Measurements from ENCODE around the gene SPDEF. TPM values are rescaled to one million over a fixed set of nuclear protein-coding genes. Genes with fewer than 3 reads are reported as not detected.

The SPDEF gene
- total RNA-seq, 1 donor from 2014 or later = not detected

DNA sequence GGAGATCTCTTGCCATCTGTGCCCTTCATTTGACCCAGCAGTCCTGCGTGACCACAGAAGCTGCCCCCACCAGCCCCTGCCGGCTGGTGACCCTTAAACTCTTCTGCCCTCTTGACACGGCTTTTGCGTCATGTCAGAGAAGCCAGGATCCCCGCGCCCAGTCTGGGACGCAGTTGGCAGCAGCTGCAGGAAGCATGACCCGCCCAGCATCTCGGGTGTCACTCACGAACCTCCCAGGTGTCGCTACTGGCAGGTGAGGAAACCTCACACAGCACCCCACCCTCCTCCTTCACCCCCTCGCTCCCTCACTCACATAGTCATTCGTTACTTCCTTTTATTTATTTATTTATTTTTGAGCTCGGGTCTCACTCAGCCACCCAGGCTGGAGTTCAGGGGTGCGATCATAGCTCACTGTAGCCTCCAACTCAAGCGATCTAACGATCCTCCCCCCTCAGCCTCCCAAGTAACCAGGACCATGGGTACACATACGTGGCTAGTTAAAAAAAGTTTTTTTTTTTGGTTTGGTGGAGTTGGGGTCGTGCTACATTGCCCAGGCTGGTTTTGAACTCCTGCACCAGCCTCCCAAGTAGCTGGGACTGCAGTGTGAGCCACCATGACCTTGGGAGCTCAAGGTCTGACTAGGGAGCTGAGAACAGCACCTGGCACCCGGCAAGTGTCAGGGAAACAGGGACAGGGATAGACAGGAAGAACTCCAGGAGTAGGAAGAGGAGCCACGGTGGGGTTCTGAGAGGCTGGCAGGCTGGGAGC lies 14.1 kb upstream of the SPDEF start:
- no peak for TF ChIP-seq POLR2AphosphoS5 (IDR thresholded peaks at IDR 0.05; ENCODE audit: insufficient read depth in 1 of 2, low read depth in 1 of 2)
- TF ChIP-seq, protein P1, sequence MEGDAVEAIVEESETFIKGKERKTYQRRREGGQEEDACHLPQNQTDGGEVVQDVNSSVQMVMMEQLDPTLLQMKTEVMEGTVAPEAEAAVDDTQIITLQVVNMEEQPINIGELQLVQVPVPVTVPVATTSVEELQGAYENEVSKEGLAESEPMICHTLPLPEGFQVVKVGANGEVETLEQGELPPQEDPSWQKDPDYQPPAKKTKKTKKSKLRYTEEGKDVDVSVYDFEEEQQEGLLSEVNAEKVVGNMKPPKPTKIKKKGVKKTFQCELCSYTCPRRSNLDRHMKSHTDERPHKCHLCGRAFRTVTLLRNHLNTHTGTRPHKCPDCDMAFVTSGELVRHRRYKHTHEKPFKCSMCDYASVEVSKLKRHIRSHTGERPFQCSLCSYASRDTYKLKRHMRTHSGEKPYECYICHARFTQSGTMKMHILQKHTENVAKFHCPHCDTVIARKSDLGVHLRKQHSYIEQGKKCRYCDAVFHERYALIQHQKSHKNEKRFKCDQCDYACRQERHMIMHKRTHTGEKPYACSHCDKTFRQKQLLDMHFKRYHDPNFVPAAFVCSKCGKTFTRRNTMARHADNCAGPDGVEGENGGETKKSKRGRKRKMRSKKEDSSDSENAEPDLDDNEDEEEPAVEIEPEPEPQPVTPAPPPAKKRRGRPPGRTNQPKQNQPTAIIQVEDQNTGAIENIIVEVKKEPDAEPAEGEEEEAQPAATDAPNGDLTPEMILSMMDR (IDR thresholded peaks at IDR 0.05) = no peak
- no peak for TF ChIP-seq POLR2A (IDR thresholded peaks at IDR 0.05)

DNA sequence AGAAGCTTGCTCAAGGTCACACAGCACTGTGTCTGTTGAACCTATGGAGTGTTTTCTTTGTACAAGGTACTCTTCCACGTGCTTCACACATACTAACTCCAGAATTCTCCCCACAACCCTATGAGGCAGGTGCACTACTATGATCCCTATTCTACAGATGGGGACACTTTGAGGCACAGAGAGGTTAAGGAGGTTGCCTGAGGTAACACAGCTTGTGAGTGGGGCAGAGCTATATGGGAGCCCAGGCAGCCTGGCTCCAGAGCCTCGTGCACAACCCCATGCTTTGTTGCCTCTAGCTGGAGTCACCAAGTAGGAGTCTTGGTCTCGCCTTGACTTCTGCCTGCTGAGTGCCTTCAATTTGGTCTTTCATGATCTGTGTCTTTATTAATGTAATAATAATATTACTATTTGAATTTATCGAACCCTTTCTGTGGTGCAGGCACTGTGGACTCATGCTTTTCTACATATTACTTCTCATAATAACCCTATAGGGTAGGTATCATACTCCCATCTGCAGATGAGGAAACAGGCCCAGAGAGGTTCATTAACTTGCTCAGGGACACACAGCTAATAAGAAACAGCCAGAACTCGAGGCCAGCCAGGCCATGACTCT lies 13.3 kb upstream of the SPDEF start:
- intact Hi-C loops (cut with DNase I) = no loop called here
- no peaks in the 10 kb centered on the region for H3K4me1 ChIP-seq
- no peaks in the 10 kb centered on the region for H3K9me3 ChIP-seq
- H3K27me3 ChIP-seq = no peaks in the 10 kb centered on the region
- H3K4me3 ChIP-seq = no peak overlapping the region
- no peak for TF ChIP-seq POLR2AphosphoS5 (IDR thresholded peaks at IDR 0.05; ENCODE audit: insufficient read depth in 1 of 2, low read depth in 1 of 2)
- TF ChIP-seq POLR2A (IDR thresholded peaks at IDR 0.05) = no peak
- TF ChIP-seq, protein P1 (IDR thresholded peaks at IDR 0.05) = no peak
- DNase-seq (ENCODE audit: extremely low spot score in 2 of 2) = no peak
- no peak overlapping the region for H3K27ac ChIP-seq
- no peaks in the 10 kb centered on the region for H3K36me3 ChIP-seq

More for the DNA sequence above, 14.1 kb upstream of the SPDEF start:
- intact Hi-C loops (cut with DNase I) = no loop called here
- H3K4me1 ChIP-seq = no peaks in the 10 kb centered on the region
- no peak overlapping the region for H3K27ac ChIP-seq
- H3K9me3 ChIP-seq = no peaks in the 10 kb centered on the region
- no peak overlapping the region for H3K4me3 ChIP-seq
- no peaks in the 10 kb centered on the region for H3K36me3 ChIP-seq
- no peaks in the 10 kb centered on the region for H3K27me3 ChIP-seq
- DNase-seq (ENCODE audit: extremely low spot score in 2 of 2) = no peak

DNA sequence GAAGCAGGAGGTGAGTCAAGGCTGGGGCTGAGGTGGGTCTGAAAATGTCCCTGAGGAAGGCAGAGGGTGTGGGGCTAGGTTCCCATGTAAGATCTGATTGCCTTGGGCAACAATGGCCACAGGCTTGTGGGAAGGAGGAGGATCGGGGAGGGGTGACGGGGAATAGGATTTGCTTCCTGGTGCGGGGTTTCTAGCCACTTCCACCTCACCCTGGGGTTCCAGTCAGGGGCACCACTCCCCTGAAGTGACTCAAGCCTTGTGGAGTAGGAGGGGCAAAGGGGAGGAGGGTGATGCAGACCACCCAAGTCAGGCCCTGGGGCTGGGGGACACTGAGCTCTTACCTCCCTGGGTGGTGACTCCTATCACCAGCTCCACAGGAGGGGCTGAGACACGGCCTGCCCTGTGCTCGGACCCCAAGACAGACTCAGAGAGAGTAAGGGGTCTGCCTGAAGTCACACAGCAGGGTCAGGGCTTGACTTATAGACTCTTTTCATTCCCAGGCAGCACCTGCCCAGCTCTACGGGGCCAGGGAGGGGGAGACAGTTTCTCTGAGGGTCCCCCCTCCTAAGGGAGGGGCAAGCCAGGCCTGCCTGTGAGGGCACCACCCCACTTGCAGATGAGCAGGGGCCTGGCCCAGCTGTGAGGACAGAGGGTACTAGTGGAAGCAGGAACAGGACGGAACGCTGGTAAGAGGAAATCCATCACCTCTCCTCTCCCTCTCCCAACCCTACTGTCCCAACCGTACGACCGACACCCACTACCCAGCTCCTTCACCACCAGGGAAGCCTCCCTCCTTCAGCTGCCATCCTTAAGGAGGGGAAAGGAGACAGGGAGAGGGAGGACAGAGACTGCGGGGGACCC lies 12.4 kb upstream of the SPDEF start:
- no peaks in the 10 kb centered on the region for H3K36me3 ChIP-seq
- H3K4me3 ChIP-seq = no peak overlapping the region
- H3K4me1 ChIP-seq = no peaks in the 10 kb centered on the region
- intact Hi-C loops (cut with DNase I) = no loop called here
- H3K9me3 ChIP-seq = no peaks in the 10 kb centered on the region
- DNase-seq (ENCODE audit: extremely low spot score in 2 of 2) = no peak
- no peak for TF ChIP-seq POLR2A (IDR thresholded peaks at IDR 0.05)
- TF ChIP-seq, protein P1 (IDR thresholded peaks at IDR 0.05) = no peak
- TF ChIP-seq POLR2AphosphoS5 (IDR thresholded peaks at IDR 0.05; ENCODE audit: insufficient read depth in 1 of 2, low read depth in 1 of 2) = no peak
- H3K27ac ChIP-seq = no peak overlapping the region
- H3K27me3 ChIP-seq = no peaks in the 10 kb centered on the region

DNA sequence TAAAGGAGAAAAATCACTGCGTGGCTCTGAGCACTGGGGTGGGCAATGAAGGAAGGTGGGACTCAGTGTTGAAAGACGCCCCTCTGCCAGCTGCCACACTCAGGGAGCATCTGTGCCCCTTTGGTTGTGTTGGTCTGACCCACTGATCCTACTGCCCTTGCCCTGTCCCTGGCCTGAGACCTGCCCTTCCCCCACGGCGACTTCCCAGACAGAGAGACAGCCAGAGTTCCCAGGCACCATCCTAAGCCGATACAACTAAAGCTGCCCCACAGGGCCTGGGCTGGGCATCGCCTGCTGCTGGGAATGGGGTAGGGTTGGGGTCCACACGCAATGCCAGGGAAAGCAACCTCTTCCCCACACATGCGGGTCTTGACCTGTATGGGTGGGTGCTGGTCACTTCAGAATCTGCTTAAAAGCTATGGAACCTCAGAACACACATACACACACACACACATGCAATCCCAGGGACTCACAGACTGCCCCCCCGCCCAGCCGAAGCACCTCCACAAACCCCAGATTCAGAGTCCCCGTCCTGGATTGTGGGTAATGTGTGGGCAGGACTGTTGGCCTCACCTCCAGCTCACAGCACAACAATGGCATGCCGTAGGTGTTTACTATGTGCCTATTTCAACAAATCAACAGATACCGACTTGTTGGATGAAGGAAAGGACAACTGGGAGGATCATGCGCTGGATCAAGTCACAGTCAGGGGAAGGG lies 10.9 kb upstream of the SPDEF start:
- TF ChIP-seq POLR2A (IDR thresholded peaks at IDR 0.05) (no peak), POLR2AphosphoS5 (IDR thresholded peaks at IDR 0.05; ENCODE audit: insufficient read depth in 1 of 2, low read depth in 1 of 2) (no peak)
- TF ChIP-seq, protein P1 (IDR thresholded peaks at IDR 0.05) = no peak
- no peaks in the 10 kb centered on the region for H3K4me1 ChIP-seq
- no peak overlapping the region for H3K27ac ChIP-seq
- DNase-seq (ENCODE audit: extremely low spot score in 2 of 2) = no peak
- H3K4me3 ChIP-seq = no peak overlapping the region
- intact Hi-C loops (cut with DNase I) = no loop called here
- H3K36me3 ChIP-seq = no peaks in the 10 kb centered on the region
- H3K27me3 ChIP-seq = no peaks in the 10 kb centered on the region
- H3K9me3 ChIP-seq = no peaks in the 10 kb centered on the region

All from vagina (tissue), 2 donors.